Thoracic aorta (tissue), 2 donors: ENCODE data around the gene PTPRO. TPM values are rescaled to one million over a fixed set of nuclear protein-coding genes. Genes with fewer than 3 reads are reported as not detected.

Experiments used
- ATAC-seq: fragments of 150-250 bp; one replicate; pipeline ENCODE4 v1.8.0; 2017; ENCODE audit warnings: low read depth; ENCODE audit not compliant: insufficient number of reproducible peaks, low FRiP score
- DNase-seq: peaks from one replicate; pipeline ENCODE4 v3.0.0-alpha.2; 2020; ENCODE audit warnings: low spot score
- H3K27ac ChIP-seq, 2 donors: fragments of 200-600 bp; sonication (generic); 1 replicate in 1 of 2; 2 replicates in 1 of 2; pipeline ENCODE4 v1.5.1; 2016; ENCODE audit warnings: mild to moderate bottlenecking in 2 of 2, moderate library complexity in 2 of 2
- H3K27me3 ChIP-seq: fragments of 200-600 bp; sonication (generic); replicated peaks from 2 replicates; pipeline ENCODE4 v1.6.0; 2016; ENCODE audit warnings: mild to moderate bottlenecking; ENCODE audit not compliant: insufficient read depth
- H3K36me3 ChIP-seq: fragments of 200-600 bp; sonication (generic); one replicate; pipeline ENCODE4 v1.5.1; 2016
- H3K4me1 ChIP-seq, 2 donors: fragments of 200-600 bp; sonication (generic); 1 replicate in 1 of 2; 2 replicates in 1 of 2; pipeline versions ENCODE4 v1.5.1 to v1.6.0; 2016; ENCODE audit warnings: low read depth in 2 of 2, mild to moderate bottlenecking in 1 of 2; ENCODE audit not compliant: control insufficient read depth in 1 of 2
- H3K4me3 ChIP-seq: fragments of 200-600 bp; sonication (generic); 2 replicates; pipeline ENCODE4 v1.5.1; 2016; ENCODE audit warnings: mild to moderate bottlenecking
- H3K9me3 ChIP-seq: fragments of 200-600 bp; sonication (generic); 2 replicates; pipeline ENCODE4 v1.5.1; 2016
- total RNA-seq, 2 donors: library from RNA; depleted of rRNA; stranded (reverse); fragments of >200 nt; gene quantifications; one replicate each; pipeline versions ENCODE4 v1.1.0 to v1.2.3, GENCODE V29; 2016
- TF ChIP-seq, protein P1 (sequence below): fragments of 200-600 bp; sonication (generic); IDR thresholded peaks from one replicate; pipeline ENCODE4 v1.5.1; 2019; ENCODE audit warnings: antibody characterized with exemption

Gene PTPRO
- total RNA-seq, 2 donors from 2014 or later: 11.9 to 19.5 TPM

DNA sequence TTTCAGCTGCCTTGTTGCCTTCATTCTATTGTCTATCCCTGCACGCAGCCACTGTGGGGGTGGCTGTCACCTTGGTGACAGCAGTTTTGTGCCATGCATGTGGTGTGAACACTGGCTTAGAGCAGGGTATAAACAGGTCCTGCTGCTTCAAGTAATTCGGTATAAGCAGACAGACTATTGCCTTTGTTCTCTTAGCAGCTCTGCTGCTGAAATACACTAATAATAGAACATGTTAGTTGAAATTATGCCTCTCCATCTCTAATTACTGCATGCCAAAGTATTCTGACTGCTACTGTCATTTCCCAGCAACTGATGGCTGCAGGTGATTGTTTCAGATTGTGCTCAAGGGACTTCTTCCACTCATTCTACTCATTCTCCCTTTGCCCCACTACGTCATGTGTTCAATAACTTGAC, 34.6 kb downstream of the PTPRO start:
- no peaks in the 10 kb centered on the region for H3K27me3 ChIP-seq
- no peak overlapping the region for H3K4me3 ChIP-seq
- H3K4me1 ChIP-seq: no peaks in the 10 kb centered on the region
- H3K27ac ChIP-seq: no peak overlapping the region
- no peaks in the 10 kb centered on the region for H3K9me3 ChIP-seq
- DNase-seq (no peak), ATAC-seq (no peak)
- H3K36me3 ChIP-seq: no peaks in the 10 kb centered on the region
- TF ChIP-seq, protein P1, sequence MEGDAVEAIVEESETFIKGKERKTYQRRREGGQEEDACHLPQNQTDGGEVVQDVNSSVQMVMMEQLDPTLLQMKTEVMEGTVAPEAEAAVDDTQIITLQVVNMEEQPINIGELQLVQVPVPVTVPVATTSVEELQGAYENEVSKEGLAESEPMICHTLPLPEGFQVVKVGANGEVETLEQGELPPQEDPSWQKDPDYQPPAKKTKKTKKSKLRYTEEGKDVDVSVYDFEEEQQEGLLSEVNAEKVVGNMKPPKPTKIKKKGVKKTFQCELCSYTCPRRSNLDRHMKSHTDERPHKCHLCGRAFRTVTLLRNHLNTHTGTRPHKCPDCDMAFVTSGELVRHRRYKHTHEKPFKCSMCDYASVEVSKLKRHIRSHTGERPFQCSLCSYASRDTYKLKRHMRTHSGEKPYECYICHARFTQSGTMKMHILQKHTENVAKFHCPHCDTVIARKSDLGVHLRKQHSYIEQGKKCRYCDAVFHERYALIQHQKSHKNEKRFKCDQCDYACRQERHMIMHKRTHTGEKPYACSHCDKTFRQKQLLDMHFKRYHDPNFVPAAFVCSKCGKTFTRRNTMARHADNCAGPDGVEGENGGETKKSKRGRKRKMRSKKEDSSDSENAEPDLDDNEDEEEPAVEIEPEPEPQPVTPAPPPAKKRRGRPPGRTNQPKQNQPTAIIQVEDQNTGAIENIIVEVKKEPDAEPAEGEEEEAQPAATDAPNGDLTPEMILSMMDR: no peak

DNA sequence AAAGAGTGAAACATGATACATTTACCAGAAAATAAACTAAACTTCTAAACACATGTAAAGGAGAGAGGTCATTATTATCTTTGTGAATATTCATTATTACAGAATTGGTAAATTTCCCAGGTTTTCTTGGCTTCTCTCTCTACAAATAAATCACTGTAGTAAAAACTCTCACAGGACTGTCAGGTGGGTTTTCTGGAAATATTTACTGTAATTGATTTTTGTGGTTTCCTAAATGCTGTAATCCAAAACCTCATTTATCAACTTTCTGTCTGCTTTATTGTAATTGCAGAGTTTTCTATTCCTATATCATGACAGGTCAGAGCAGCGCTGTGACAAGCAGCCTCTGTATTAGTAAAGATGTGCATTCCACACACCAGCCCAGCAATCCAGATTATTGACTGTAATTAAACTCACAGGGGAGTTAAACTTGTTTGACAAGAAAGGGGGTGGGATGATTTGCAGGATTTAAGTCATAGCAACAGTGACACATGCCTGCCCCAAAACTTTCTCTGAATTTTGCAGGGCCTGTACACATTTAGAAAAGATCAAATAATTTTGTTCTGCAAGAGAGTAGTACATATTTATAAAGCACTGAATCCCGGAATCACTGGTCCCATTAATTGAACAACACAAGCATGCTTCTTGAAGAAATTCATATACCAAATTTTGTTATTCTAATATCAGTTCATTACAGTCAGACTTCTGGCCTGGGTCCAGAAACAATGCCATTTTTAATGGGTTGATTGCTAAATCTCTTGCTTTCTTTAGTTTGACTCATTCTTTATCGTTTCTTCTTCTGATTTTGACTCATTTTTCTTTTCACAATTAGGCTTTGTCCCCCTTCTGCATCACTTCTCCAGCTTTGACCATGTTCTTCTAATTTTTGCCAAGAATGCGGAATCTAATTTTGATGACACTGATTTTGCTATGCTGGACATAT, 42.2 kb downstream of the PTPRO start:
- H3K4me3 ChIP-seq: no peak overlapping the region
- no peaks in the 10 kb centered on the region for H3K27me3 ChIP-seq
- H3K36me3 ChIP-seq: no peaks in the 10 kb centered on the region
- H3K27ac ChIP-seq: no peak overlapping the region
- TF ChIP-seq, protein P1: no peak
- H3K4me1 ChIP-seq: peaks cover 0 to 5% of the 10 kb centered on the region in 2 donors
- H3K9me3 ChIP-seq: no peaks in the 10 kb centered on the region
- ATAC-seq (no peak), DNase-seq (no peak)

DNA sequence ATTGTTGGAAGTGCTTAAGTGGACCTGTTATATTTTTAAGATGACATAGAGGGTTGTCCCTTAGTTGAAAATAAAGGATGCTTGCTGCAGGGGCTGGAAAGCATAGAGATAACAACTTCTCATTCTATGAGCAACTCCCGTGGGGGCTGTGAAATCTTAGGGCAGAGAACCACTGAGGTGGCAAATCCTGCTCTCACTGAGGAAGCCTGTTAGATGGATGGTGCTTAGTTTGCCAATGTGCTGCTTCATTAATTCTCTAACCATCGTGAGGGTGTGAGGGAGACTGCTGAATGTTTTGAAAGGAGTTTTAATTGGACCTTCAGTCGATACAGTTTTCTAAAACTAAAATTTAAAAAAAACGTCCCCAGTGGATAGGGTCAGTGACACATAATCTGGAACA, 46.5 kb downstream of the PTPRO start:
- Histone ChIP-seq H3K27me3 (no peaks in the 10 kb centered on the region), H3K4me1 (peaks cover 0 to 5% of the 10 kb centered on the region in 2 donors), H3K4me3 (no peak overlapping the region), H3K9me3 (no peaks in the 10 kb centered on the region), H3K36me3 (no peaks in the 10 kb centered on the region), H3K27ac (no peak overlapping the region)
- TF ChIP-seq, protein P1: no peak
- ATAC-seq: no peak
- no peak for DNase-seq

DNA sequence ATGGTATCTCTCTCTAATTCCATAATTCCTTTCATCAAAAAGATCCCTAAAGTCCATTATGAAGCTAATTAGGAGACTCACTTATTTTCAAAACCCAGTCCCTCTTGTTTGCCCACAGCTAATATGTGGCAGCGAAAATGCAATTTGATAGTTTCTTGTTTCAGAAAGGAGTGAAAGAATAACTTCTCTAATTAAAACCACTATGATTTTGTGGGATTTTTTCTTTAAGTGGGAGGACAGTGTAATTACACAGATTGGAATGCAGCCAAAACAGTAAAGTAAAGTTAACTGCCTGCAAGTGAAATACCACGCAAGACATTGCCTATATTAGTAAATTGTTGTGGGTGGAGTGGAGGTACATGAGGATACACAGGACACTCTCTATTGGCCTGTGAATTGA, 50.0 kb downstream of the PTPRO start:
- Histone ChIP-seq H3K4me1 (no peaks in the 10 kb centered on the region), H3K27ac (no peak overlapping the region), H3K9me3 (peaks cover 5% of the 10 kb centered on the region), H3K4me3 (no peak overlapping the region), H3K36me3 (no peaks in the 10 kb centered on the region), H3K27me3 (no peaks in the 10 kb centered on the region)
- TF ChIP-seq, protein P1: no peak
- ATAC-seq (no peak), DNase-seq (no peak)

DNA sequence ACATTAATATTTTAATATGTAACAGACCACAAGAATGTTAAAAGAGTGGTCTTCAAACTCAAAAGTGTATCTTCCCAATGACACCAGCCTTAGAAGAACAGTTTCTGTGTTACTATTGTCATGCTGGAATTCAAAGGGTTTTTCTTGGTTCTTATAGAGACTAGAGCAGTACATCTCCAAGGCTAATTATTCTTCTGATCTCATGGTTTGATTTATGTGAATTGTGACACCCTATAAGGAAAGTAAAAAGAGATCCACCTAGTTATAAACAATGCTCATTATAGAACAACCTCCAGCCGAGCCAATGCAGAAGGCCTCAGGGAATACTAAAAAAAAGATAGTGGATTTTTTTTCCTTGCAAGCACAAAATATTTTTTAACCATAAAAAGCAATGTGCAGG, 65.5 kb downstream of the PTPRO start:
- DNase-seq: no peak
- Histone ChIP-seq H3K9me3 (no peaks in the 10 kb centered on the region), H3K36me3 (no peaks in the 10 kb centered on the region), H3K4me3 (no peak overlapping the region), H3K27me3 (no peaks in the 10 kb centered on the region), H3K27ac (no peak overlapping the region), H3K4me1 (peaks cover 19 to 56% of the 10 kb centered on the region in 2 donors)
- no peak for ATAC-seq
- TF ChIP-seq, protein P1: no peak
